H1 (cell line): ENCODE data around the gene CCDC12. TPM values are rescaled to one million over a fixed set of nuclear protein-coding genes. Genes with fewer than 3 reads are reported as not detected.

Source experiments
- CTCF ChIA-PET: fragments of 300-600 bp; sonication (Branson Sonifier 250); formaldehyde crosslinking; loops from one replicate; lab custom pipeline; 2021; ENCODE audit not compliant: partially characterized antibody; lab: Charles Lee
- POLR2A ChIA-PET: fragments of 300-600 bp; sonication (Branson Sonifier 250); formaldehyde crosslinking; loops from one replicate; lab custom pipeline; 2021; ENCODE audit warnings: inconsistent platforms; ENCODE audit not compliant: partially characterized antibody; lab: Charles Lee
- DNase-seq, 2 experiments: peaks; one replicate each; pipeline versions ENCODE4 v3.0.0 to v3.0.0-alpha.2; 2010 to 2022; ENCODE audit warnings: low spot score in 2 of 2, low read depth in 1 of 2, mixed read lengths in 1 of 2
- FAIRE-seq: peaks from 2 replicates; lab custom pipeline; 2011; peaks lifted over from hg19 to GRCh38; lab: Jason Lieb, UNC
- H2AFZ ChIP-seq: 2 replicates; pipeline ENCODE4 v1.8.1; 2012; ENCODE audit warnings: low read length, inconsistent platforms
- H2AK5ac ChIP-seq: 2 replicates; pipeline ENCODE4 v1.6.1; 2013; ENCODE audit warnings: low read depth, low read length
- H2BK120ac ChIP-seq: replicated peaks from 2 replicates; pipeline ENCODE3; 2013; ENCODE audit warnings: low read depth, low read length, inconsistent platforms
- H2BK12ac ChIP-seq: 2 replicates; pipeline ENCODE4 v1.6.1; 2013; ENCODE audit warnings: low read depth, low read length
- H2BK15ac ChIP-seq: 2 replicates; pipeline ENCODE4 v1.6.1; 2013; ENCODE audit warnings: low read length
- H2BK20ac ChIP-seq: 2 replicates; pipeline ENCODE4 v1.6.1; 2013; ENCODE audit warnings: low read length
- H2BK5ac ChIP-seq: 2 replicates; pipeline ENCODE4 v1.6.1; 2013; ENCODE audit warnings: low read depth, low read length
- H3K14ac ChIP-seq: 2 replicates; pipeline ENCODE4 v1.6.1; 2013; ENCODE audit warnings: inconsistent platforms; ENCODE audit not compliant: insufficient read length
- H3K18ac ChIP-seq: 2 replicates; pipeline ENCODE4 v1.6.1; 2013; ENCODE audit warnings: low read length; ENCODE audit errors: extremely low read depth
- H3K23ac ChIP-seq: 2 replicates; pipeline ENCODE4 v1.6.1; 2013; ENCODE audit warnings: inconsistent platforms; ENCODE audit not compliant: insufficient read length
- H3K23me2 ChIP-seq: 2 replicates; pipeline ENCODE4 v1.6.1; 2013; ENCODE audit warnings: low read depth, low read length
- H3K27ac ChIP-seq: 2 replicates; pipeline ENCODE4 v1.6.1; 2011; ENCODE audit warnings: low read depth, low read length, inconsistent platforms
- H3K27me3 ChIP-seq, 4 experiments: replicated peaks in 1 of 4; 1 replicate in 1 of 4; 2 replicates in 3 of 4; pipeline versions ENCODE4 v1.6.1 to v1.8.1; 2011 to 2013; ENCODE audit warnings: low read length in 3 of 4, mild to moderate bottlenecking in 3 of 4, inconsistent platforms in 2 of 4, mixed read lengths in 2 of 4, moderate library complexity in 1 of 4; ENCODE audit not compliant: control insufficient read depth in 3 of 4, insufficient read depth in 3 of 4; ENCODE audit errors: extremely low read depth in 1 of 4
- H3K36me3 ChIP-seq, 4 experiments: 2 replicates each; pipeline versions ENCODE4 v1.6.1 to v1.8.1; 2011 to 2013; ENCODE audit warnings: mild to moderate bottlenecking in 4 of 4, low read length in 3 of 4, moderate library complexity in 2 of 4, control low read depth in 1 of 4, inconsistent platforms in 1 of 4; ENCODE audit not compliant: insufficient read depth in 4 of 4, control insufficient read depth in 2 of 4
- H3K4ac ChIP-seq: replicated peaks from 2 replicates; pipeline ENCODE3; 2013; ENCODE audit warnings: low read length, low read depth, mixed read lengths, inconsistent platforms; ENCODE audit not compliant: insufficient read length
- H3K4me1 ChIP-seq, 4 experiments: replicated peaks in 1 of 4; 1 replicate in 1 of 4; 2 replicates in 3 of 4; pipeline versions ENCODE4 v1.6.1 to v1.8.1; 2011 to 2013; ENCODE audit warnings: low read length in 3 of 4, inconsistent platforms in 2 of 4, mixed read lengths in 1 of 4; ENCODE audit not compliant: insufficient read depth in 4 of 4, control insufficient read depth in 3 of 4
- H3K4me2 ChIP-seq, 2 experiments: 2 replicates each; pipeline versions ENCODE4 v1.6.1 to v1.8.1; 2011 to 2013; ENCODE audit warnings: low read depth in 2 of 2, low read length in 2 of 2, control low read depth in 1 of 2, inconsistent platforms in 1 of 2, mild to moderate bottlenecking in 1 of 2; ENCODE audit not compliant: insufficient read depth in 1 of 2
- H3K4me3 ChIP-seq, 4 experiments: fragments of 200-600, 300-600 bp in 1 of 4; sonication (generic), shearing (Covaris generic), sonication (Bioruptor Twin) in 1 of 4; 2 replicates each; pipeline versions ENCODE4 v1.5.1 to v1.8.1; 2011 to 2016; ENCODE audit warnings: low read length in 4 of 4, low read depth in 3 of 4, control low read depth in 2 of 4, inconsistent platforms in 2 of 4, mild to moderate bottlenecking in 2 of 4, mixed read lengths in 1 of 4, moderate library complexity in 1 of 4; ENCODE audit not compliant: insufficient read depth in 2 of 4; ENCODE audit errors: extremely low read depth in 1 of 4
- H3K56ac ChIP-seq: replicated peaks from 2 replicates; pipeline ENCODE3; 2013; ENCODE audit warnings: low read depth, mild to moderate bottlenecking, mixed read lengths, low read length, inconsistent platforms; ENCODE audit not compliant: insufficient read length
- H3K79me1 ChIP-seq: 2 replicates; pipeline ENCODE4 v1.6.1; 2013; ENCODE audit warnings: low read depth, low read length, control low read depth
- H3K79me2 ChIP-seq, 2 experiments: 2 replicates each; pipeline versions ENCODE4 v1.6.1 to v1.8.1; 2012 to 2013; ENCODE audit warnings: low read length in 2 of 2, mild to moderate bottlenecking in 2 of 2, inconsistent platforms in 1 of 2; ENCODE audit not compliant: insufficient read depth in 2 of 2, control insufficient read depth in 1 of 2
- H3K9ac ChIP-seq, 4 experiments: replicated peaks in 1 of 4; 1 replicate in 1 of 4; 2 replicates in 3 of 4; pipeline versions ENCODE4 v1.6.1 to v1.8.1; 2011 to 2013; ENCODE audit warnings: low read depth in 3 of 4, low read length in 3 of 4, control low read depth in 2 of 4, mild to moderate bottlenecking in 2 of 4, moderate library complexity in 2 of 4, inconsistent platforms in 1 of 4; ENCODE audit errors: extremely low read depth in 1 of 4
- H3K9me3 ChIP-seq, 2 experiments: 2 replicates each; pipeline versions ENCODE4 v1.6.1 to v1.8.1; 2012 to 2013; ENCODE audit warnings: mild to moderate bottlenecking in 2 of 2, moderate library complexity in 2 of 2, control low read depth in 1 of 2, inconsistent platforms in 1 of 2, low read depth in 1 of 2, low read length in 1 of 2, mixed read lengths in 1 of 2; ENCODE audit not compliant: insufficient read depth in 2 of 2
- H4K20me1 ChIP-seq, 2 experiments: replicated peaks in 1 of 2; 2 replicates each; pipeline versions ENCODE3 to v1.8.1; 2011 to 2013; ENCODE audit warnings: inconsistent platforms in 2 of 2, low read length in 2 of 2, mild to moderate bottlenecking in 1 of 2; ENCODE audit not compliant: insufficient read depth in 2 of 2, control insufficient read depth in 1 of 2
- H4K5ac ChIP-seq: 2 replicates; pipeline ENCODE4 v1.6.1; 2013; ENCODE audit warnings: low read length, low read depth, mixed read lengths, inconsistent platforms; ENCODE audit not compliant: insufficient read length
- H4K8ac ChIP-seq: 2 replicates; pipeline ENCODE4 v1.8.0; 2013; ENCODE audit warnings: mild to moderate bottlenecking, moderate library complexity, low read length, inconsistent platforms; ENCODE audit not compliant: insufficient read depth; ENCODE audit errors: extremely low read depth
- H4K91ac ChIP-seq: replicated peaks from 2 replicates; pipeline ENCODE3; 2013; ENCODE audit warnings: low read length, mixed read lengths, inconsistent platforms; ENCODE audit not compliant: insufficient read length
- EGR1 ChIP-seq: IDR thresholded peaks from 2 replicates; pipeline ENCODE4 v1.6.1; 2011; ENCODE audit warnings: low read depth, low read length, borderline replicate concordance
- MAFK ChIP-seq: IDR thresholded peaks from 2 replicates; pipeline ENCODE4 v1.6.1; 2012; ENCODE audit warnings: low read depth, mild to moderate bottlenecking, improper control_type of control experiment, low read length
- WGBS, 2 experiments: shearing (Covaris generic) in 1 of 2; methylation state at CpG; one replicate each; pipeline versions ENCODE4 v1.1.6 to v1.1.7; 2013 to 2015; ENCODE audit warnings: low lambda C conversion rate in 2 of 2, mixed read lengths in 2 of 2, inconsistent platforms in 1 of 2, low coverage in 1 of 2, missing lambda C conversion rate in 1 of 2; ENCODE audit not compliant: insufficient replicate concordance in 2 of 2, insufficient coverage in 1 of 2, insufficient read length in 1 of 2; ENCODE audit errors: extremely low coverage in 1 of 2, missing lambda C conversion rate in 1 of 2; 5-methylcytosine and 5-hydroxymethylcytosine counted together
- polyA plus RNA-seq, 7 experiments: library from polyadenylated mRNA; depleted of rRNA in 3 of 7; stranded (reverse) in 5 of 7; unstranded in 2 of 7; fragments of >200 nt in 5 of 7; fragments of 200-250 nt in 2 of 7; gene quantifications; 1 replicate in 5 of 7; 2 replicates in 1 of 7; 4 replicates in 1 of 7; pipeline versions ENCODE4 v1.2.1 to v1.2.3, GENCODE V29; 2011 to 2013; ENCODE audit warnings: missing spikeins in 2 of 7, mixed read lengths in 2 of 7
- total RNA-seq: library from RNA; stranded (reverse); fragmentation: NEBNext Ultra II Directional; extraction: Animal tissue kit (Norgen Biotek cat#: 25700); gene quantifications from 2 replicates; pipeline ENCODE4 v1.2.1, GENCODE V29; 2021

The CCDC12 gene
- total and polyA plus RNA-seq, 2 of the 8 experiments (the other 6 are each of a cell fraction or from before 2014, with no cell fraction given): 29.5 to 41.3 TPM

- no peak for FAIRE-seq
Measured at GRCh38 chr3:47004369-47005211, 28.0 kb upstream of the CCDC12 start.

More at GRCh38 chr3:47004369-47005211, 28.0 kb upstream of the CCDC12 start:
- H3K27me3 ChIP-seq: no peaks in the 10 kb centered on the region
- H3K36me3 ChIP-seq: peaks cover 5 to 27% (median 23%) of the 10 kb centered on the region in 4 experiments; a peak in 7 of 8 replicates
- 88% methylated on average over 17 of the region's 17 CpGs; no CpG with 5 or more reads in 1 of the 2 experiments for WGBS, 2 experiments
- H3K14ac ChIP-seq: no peak overlapping the region
- no peak overlapping the region for H3K4me2 ChIP-seq
- no peak overlapping the region for H4K5ac ChIP-seq
- no peak overlapping the region for H2BK120ac ChIP-seq
- H3K23me2 ChIP-seq: peaks cover 1% of the 10 kb centered on the region; the same call in 1 of the 2 replicates
- no peak overlapping the region for H2BK20ac ChIP-seq
- TF ChIP-seq EGR1: no peak
- TF ChIP-seq MAFK: no peak
- peaks cover 0 to 1% (median under 1%) of the 10 kb centered on the region in 4 experiments; a peak in 1 of 7 replicates for H3K4me1 ChIP-seq
- POLR2A ChIA-PET: interaction anchor here (0.8 kb wide), 1 partner anchor 324 kb away, joined by 3 read pairs; no protein-coding TSS in a partner anchor
- no peak overlapping the region for H2BK5ac ChIP-seq
- H2AFZ ChIP-seq: no peak overlapping the region
- H3K9me3 ChIP-seq: no peaks in the 10 kb centered on the region
- H3K9ac ChIP-seq: no peak overlapping the region
- DNase-seq: no peak
- H3K56ac ChIP-seq: no peak overlapping the region
- no peak overlapping the region for H4K91ac ChIP-seq
- H3K23ac ChIP-seq: no peak overlapping the region
- H3K79me2 ChIP-seq: no peaks in the 10 kb centered on the region
- H2BK12ac ChIP-seq: no peak overlapping the region
- no peak overlapping the region for H3K4me3 ChIP-seq
- H4K20me1 ChIP-seq: peaks cover 0 to 21% of the 10 kb centered on the region in 2 experiments
- no peak overlapping the region for H2AK5ac ChIP-seq
- CTCF ChIA-PET: interaction anchor here (1.0 to 14.2 kb wide), 4 partner anchors 22 to 81 kb away, joined by 3 to 130 read pairs (median 54); partner anchors contain the start of genes CCDC12 and NBEAL2
- H3K79me1 ChIP-seq: no peaks in the 10 kb centered on the region; the same call in 1 of the 2 replicates
- H2BK15ac ChIP-seq: no peak overlapping the region
- no peak overlapping the region for H3K18ac ChIP-seq
- H3K27ac ChIP-seq: no peak overlapping the region
- no peak overlapping the region for H3K4ac ChIP-seq
- H4K8ac ChIP-seq: no peak overlapping the region
